ENCODE data around the gene FZD2.

Gene FZD2

DNA sequence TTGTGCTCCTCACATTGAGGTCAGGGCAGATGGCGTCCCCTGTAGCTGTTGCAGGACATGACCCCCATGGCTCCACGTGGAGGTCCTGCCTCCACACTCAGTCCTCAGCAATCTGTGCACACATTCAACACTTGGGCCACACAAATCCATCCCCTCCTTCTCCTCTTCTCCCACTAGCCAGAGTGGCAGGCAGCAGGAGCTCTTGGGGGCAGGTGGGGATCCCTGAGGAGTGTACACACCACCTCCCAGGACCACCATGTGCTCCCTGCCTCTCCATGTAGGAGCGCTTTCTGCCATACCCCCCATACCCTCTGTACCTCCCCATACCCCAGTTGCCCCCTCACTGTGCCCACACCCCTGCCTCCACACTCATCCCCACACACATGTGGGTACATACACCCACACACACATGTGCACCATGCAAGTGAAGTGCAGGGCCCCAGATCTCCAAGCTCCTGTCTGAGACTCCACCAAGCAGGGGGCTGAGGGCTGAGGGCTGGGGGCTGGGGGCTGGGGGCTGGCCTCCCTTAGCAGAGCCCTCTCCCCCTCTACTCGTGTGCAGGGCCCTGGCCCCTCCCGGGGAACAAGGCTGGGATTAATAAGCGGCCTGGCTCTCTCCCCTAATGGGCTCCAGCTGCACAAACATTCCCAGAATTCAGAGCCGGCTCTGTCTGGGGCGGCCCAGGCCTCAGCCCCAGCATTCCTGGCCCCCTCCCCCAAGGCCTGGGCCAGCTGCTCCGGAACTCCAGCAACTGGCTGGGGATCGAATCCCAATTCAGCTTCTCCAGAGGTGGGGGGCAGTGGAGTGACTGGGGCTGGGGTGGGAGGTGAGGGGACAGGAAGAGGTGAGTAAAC is 50.8 kb downstream of the FZD2 start:
- DNase-seq (ENCODE audit: low spot score): peak; percentile 93

- no peak for DNase-seq (ENCODE audit: low spot score)
Observed at GRCh38 chr17:44608727-44609435, 51.6 kb downstream of the FZD2 start.

DNA sequence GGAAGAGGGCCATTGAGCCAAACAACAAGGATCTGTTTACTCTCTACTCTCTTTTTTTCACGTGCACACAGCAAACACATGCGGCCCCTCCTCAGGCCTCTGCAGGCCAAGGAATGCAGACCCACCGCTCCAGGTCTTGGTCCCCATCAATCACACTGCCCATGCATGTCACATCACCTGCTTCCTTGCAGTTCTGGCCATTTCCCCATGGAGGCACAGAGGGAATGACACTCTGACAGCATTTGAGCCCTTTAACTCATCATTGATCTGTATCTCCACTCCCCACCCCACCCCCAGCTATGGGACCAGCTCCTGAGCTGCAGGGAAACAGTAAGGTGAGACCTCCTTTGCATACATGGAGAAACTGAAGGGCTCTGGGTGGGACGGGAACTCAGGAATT is 53.0 kb downstream of the FZD2 start:
- no peak for DNase-seq (ENCODE audit: low spot score)

All from AG20443 (cell line).